GM19395 (cell line): ENCODE results near the gene MROH9.

Source experiments
- ATAC-seq: cut with Tn5 transposase; IDR thresholded peaks from one replicate; pipeline ENCODE4 v1.9.1; 2021; ENCODE audit warnings: mild to moderate bottlenecking, moderate library complexity; ENCODE audit not compliant: unreplicated experiment

The MROH9 gene

GRCh38 chr1:171081314-171081753, 146.0 kb downstream of the MROH9 start:
- ATAC-seq: no peak

- ATAC-seq: no peak
These were observed 146.4 kb downstream of the MROH9 start for GRCh38 chr1:171081763-171082201.

- no peak for ATAC-seq
These were observed 147.3 kb downstream of the MROH9 start for GRCh38 chr1:171082606-171083005.

DNA sequence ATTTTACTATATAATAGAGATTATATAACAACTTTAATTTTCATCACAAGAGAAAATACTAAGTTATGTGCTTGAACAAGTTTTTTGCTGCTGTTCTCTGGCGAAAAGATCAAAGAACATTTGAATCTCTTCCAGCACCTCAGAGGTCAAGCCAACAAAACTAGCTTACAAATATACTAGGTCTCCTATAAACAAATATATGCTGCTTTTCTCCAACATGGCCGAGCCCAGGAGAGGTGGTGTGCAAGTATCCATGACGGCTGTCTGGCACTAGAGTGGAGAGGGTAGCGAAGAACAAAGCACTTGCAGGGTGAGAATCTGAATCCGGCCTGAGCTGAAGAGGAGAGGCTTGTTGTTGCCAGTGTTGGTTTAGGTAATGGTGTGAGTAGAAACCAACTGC, 147.9 kb downstream of the MROH9 start:
- no peak for ATAC-seq

GRCh38 chr1:171084091-171084490, 148.8 kb downstream of the MROH9 start:
- no peak for ATAC-seq

DNA sequence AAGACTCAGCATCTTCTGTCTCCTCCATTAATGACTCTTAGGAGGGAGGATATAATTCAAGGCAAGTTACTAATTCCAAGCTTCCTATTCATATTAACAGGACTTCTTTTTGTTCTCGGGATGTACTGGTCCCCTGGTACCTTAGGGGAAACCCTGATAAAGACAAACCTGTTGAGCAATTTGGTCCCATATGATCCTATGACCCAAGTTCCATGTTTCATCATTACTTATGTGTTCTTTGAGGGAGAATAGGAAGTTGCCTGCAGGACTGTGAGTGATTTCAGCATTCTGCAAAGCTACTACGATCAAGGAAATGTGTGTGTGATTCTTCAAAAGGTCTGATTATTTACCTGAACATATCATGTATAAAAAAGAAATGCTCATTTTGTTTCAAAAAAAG, 149.5 kb downstream of the MROH9 start:
- ATAC-seq: no peak

- no peak for ATAC-seq
These were observed 152.6 kb downstream of the MROH9 start for GRCh38 chr1:171087896-171088295.

DNA sequence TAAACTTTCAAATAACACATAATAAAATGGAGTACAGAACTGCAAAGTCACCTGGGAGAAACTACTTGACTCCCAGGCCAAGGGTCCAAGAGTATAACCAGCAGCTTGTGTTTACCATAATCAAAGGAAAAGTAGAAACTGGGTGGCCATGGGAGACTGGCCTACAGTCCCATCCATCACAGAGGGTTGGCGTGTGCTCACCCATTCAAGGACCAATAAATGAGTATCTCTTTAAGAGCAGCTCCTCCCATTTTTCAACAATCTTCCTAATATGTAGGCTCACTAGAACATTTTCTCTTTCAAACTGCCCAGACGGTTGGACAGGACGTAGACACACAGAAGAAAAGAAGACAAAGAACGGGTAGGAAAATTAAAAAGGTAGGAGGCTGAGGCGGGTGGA, 155.3 kb downstream of the MROH9 start, which contains the start of gene FMO3:
Gene FMO3 (plus strand): TSS at position 302 of the 400 bp plus-strand sequence. CDS start 1,754 bp downstream, outside the sequence.
- ATAC-seq: no peak

GRCh38 chr1:171103862-171104261, 168.5 kb downstream of the MROH9 start:
- no peak for ATAC-seq

- ATAC-seq: no peak
These were observed 172.1 kb downstream of the MROH9 start for GRCh38 chr1:171107262-171107940.

DNA sequence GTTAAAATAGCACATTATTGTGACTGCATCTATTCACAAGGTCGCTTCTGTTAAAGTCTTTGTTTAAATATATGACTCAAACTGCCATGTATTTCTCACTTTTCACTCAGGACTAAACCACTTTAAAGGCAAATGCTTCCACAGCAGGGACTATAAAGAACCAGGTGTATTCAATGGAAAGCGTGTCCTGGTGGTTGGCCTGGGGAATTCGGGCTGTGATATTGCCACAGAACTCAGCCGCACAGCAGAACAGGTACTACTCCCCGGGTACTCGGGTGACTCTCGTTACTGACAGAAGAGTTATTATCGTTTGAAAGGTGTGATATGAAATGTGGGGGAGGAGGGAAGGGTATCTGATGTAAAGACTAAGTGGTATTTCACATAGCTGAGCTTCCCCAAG, 172.6 kb downstream of the MROH9 start:
- no peak for ATAC-seq

DNA sequence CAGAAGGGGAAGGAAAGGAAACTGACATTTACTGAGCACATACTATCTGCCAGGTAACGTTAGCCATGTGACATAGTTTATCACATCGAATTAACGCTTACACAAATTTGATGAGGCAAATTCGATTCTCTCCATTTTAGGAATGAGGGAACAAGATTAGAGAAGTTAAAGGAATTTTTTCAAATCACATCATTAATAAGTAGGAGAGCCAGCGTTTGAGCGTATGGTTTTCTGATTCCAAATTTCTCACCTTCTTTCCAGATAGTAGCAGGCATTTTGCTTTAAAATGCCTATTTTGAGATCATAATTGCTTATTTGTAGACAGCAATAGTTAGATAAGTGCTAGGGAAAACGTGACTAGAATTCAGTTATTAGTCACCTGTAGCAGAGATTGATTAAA, 174.6 kb downstream of the MROH9 start:
- no peak for ATAC-seq

- no peak for ATAC-seq
These were observed 175.4 kb downstream of the MROH9 start for GRCh38 chr1:171110621-171111326.

- no peak for ATAC-seq
These were observed 176.8 kb downstream of the MROH9 start for GRCh38 chr1:171112119-171112518.

DNA sequence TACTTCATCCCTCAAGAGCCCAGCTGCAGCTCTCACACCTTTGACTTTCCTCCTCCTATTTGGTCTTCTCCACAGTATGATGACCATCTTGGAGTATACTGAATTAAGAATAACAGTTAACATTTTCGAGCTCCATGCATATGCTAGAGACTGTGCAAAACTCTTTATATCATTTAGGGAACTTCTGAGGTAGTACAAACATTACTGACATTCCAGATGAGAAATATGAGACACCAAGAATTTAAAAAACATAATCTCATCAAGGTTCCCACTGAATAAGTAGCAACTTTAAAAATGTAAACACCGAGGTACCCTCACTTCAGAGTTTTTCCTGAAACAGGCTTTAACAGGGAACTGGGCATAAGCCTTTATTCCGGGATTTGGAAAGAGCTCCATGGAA, 178.0 kb downstream of the MROH9 start:
- ATAC-seq: no peak
